Breast epithelium (tissue), 4 donors: ENCODE measurements around the gene CAMK2A. TPM values are rescaled to one million over a fixed set of nuclear protein-coding genes. Genes with fewer than 3 reads are reported as not detected.

Source experiments
- DNase-seq, 2 donors: peaks; one replicate each; pipeline ENCODE4 v3.0.0-alpha.2; 2019; ENCODE audit warnings: low spot score in 2 of 2
- H3K27ac ChIP-seq, 2 donors: fragments of 200-600 bp; sonication (generic) in 1 of 2; one replicate each; pipeline ENCODE4 v1.5.1; 2016 to 2019; ENCODE audit warnings: mild to moderate bottlenecking in 1 of 2
- H3K27me3 ChIP-seq, 2 donors: fragments of 200-600 bp; sonication (generic) in 1 of 2; one replicate each; pipeline versions ENCODE4 v1.5.1 to v1.6.0; 2017 to 2019; ENCODE audit warnings: control low read depth in 1 of 2, mild to moderate bottlenecking in 1 of 2
- H3K36me3 ChIP-seq: fragments of 200-600 bp; one replicate; pipeline ENCODE4 v1.5.1; 2019
- H3K4me1 ChIP-seq, 2 donors: fragments of 200-600 bp; sonication (generic); one replicate each; pipeline ENCODE4 v1.5.1; 2016 to 2019; ENCODE audit warnings: control low read depth in 1 of 2
- H3K4me3 ChIP-seq, 3 donors: fragments of 200-600 bp; sonication (generic); 1 replicate in 2 of 3; 2 replicates in 1 of 3; pipeline ENCODE4 v1.5.1; 2016 to 2019; ENCODE audit warnings: mild to moderate bottlenecking in 3 of 3, moderate library complexity in 2 of 3
- H3K9me3 ChIP-seq, 2 donors: fragments of 200-600 bp; sonication (generic) in 1 of 2; one replicate each; pipeline ENCODE4 v1.5.1; 2016 to 2019; ENCODE audit warnings: control low read depth in 1 of 2
- CTCF ChIP-seq, 3 donors: fragments of 450-650 bp; IDR thresholded peaks; one replicate each; pipeline ENCODE4 v1.5.1; 2016 to 2017; ENCODE audit warnings: antibody characterized with exemption in 3 of 3, mild to moderate bottlenecking in 3 of 3, moderate library complexity in 3 of 3
- POLR2A ChIP-seq: fragments of 450-650 bp; IDR thresholded peaks from one replicate; pipeline ENCODE4 v1.6.1; 2016; ENCODE audit warnings: antibody characterized with exemption, mild to moderate bottlenecking, moderate library complexity
- POLR2AphosphoS5 ChIP-seq, 3 donors: sonication (generic); formaldehyde crosslinking; IDR thresholded peaks; one replicate each; pipeline ENCODE4 v1.6.1; 2017; ENCODE audit warnings: antibody characterized with exemption in 3 of 3
- intact Hi-C: fragments of 100-400 bp; cut with DNase I; formaldehyde crosslinking; loops from one replicate; pipeline ENCODE4 v1.15.1; 2023; ENCODE audit warnings: low total_unique reads
- total RNA-seq, 3 donors: library from RNA; depleted of rRNA; stranded (reverse); fragments of >200 nt; gene quantifications; one replicate each; pipeline ENCODE4 v1.1.0, GENCODE V29; 2016

The CAMK2A gene
- total RNA-seq, 3 donors from 2014 or later, result under 0.01 TPM; not detected in 2

DNA sequence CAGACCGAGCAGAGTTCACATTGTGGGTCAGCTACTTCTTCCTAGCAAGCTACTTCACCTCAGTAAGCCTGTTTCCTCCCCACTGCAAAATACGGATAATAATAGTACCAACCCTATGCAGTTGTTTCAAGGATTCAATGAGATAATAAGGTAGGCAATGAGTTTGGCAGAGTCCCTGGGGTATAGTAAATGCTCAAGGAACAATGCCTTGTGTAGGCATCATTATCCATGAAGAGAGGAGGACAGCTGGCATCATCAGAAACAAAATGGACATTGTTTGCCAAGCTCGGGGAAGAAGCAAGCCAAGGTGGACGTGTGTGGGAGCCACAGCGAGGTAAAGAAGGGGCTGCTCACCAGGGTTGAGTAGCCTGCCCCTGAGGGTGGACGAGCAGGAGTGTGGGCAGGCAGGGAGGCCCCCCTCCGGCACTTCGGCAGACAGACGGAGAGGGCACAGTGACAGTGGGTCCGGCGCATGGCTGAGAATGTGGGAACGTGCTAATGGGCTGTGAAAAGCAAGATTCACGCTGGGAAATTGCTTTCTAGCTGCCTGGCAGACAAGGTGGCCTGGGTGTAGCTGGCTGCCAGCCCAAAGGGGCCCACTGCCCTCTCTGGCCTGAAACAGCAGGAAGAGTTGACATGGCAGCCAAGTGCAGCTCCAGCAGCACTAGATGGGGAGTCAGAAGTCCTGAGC lies 10.1 kb downstream of the CAMK2A start:
- intact Hi-C loops, result no loop called here
- TF ChIP-seq POLR2AphosphoS5 (IDR thresholded peaks at IDR 0.05), result no peak
- TF ChIP-seq POLR2A, result no peak
- TF ChIP-seq CTCF (IDR thresholded peaks at IDR 0.05), result no peak

GRCh38 chr5:150278916-150279315 lies 10.7 kb downstream of the CAMK2A start:
- TF ChIP-seq CTCF (IDR thresholded peaks at IDR 0.05) (no peak), POLR2A (no peak), POLR2AphosphoS5 (IDR thresholded peaks at IDR 0.05) (no peak)
- no peak overlapping the region for H3K27ac ChIP-seq
- no peaks in the 10 kb centered on the region for H3K9me3 ChIP-seq
- H3K27me3 ChIP-seq, result no peaks in the 10 kb centered on the region
- H3K4me1 ChIP-seq, result no peaks in the 10 kb centered on the region
- no peak for DNase-seq
- intact Hi-C loops, result no loop called here
- H3K4me3 ChIP-seq, result no peak overlapping the region
- no peaks in the 10 kb centered on the region for H3K36me3 ChIP-seq

More for the DNA sequence above, 10.1 kb downstream of the CAMK2A start:
- Histone ChIP-seq H3K4me3 (no peak overlapping the region), H3K9me3 (no peaks in the 10 kb centered on the region), H3K27me3 (no peaks in the 10 kb centered on the region), H3K36me3 (no peaks in the 10 kb centered on the region), H3K4me1 (no peaks in the 10 kb centered on the region), H3K27ac (no peak overlapping the region)
- DNase-seq, result no peak

- Histone ChIP-seq H3K4me3 (no peak overlapping the region), H3K9me3 (no peaks in the 10 kb centered on the region), H3K4me1 (no peaks in the 10 kb centered on the region), H3K27ac (no peak overlapping the region), H3K27me3 (no peaks in the 10 kb centered on the region), H3K36me3 (no peaks in the 10 kb centered on the region)
- no peak for DNase-seq
- intact Hi-C loops, result no loop called here
- TF ChIP-seq POLR2AphosphoS5 (IDR thresholded peaks at IDR 0.05), result no peak
- no peak for TF ChIP-seq POLR2A
- TF ChIP-seq CTCF (IDR thresholded peaks at IDR 0.05), result no peak
Measured at GRCh38 chr5:150278046-150278730, 11.4 kb downstream of the CAMK2A start.

- DNase-seq, result no peak
- Histone ChIP-seq H3K9me3 (no peaks in the 10 kb centered on the region), H3K4me3 (no peak overlapping the region), H3K36me3 (no peaks in the 10 kb centered on the region), H3K4me1 (no peaks in the 10 kb centered on the region), H3K27me3 (no peaks in the 10 kb centered on the region), H3K27ac (no peak overlapping the region)
- intact Hi-C loops, result no loop called here
- TF ChIP-seq POLR2AphosphoS5 (IDR thresholded peaks at IDR 0.05), result no peak
Measured at GRCh38 chr5:150277043-150277442, 12.5 kb downstream of the CAMK2A start.

- Histone ChIP-seq H3K4me1 (no peaks in the 10 kb centered on the region), H3K36me3 (no peaks in the 10 kb centered on the region), H3K9me3 (no peaks in the 10 kb centered on the region), H3K4me3 (no peak overlapping the region), H3K27ac (no peak overlapping the region), H3K27me3 (no peaks in the 10 kb centered on the region)
- no peak for DNase-seq
- TF ChIP-seq POLR2A (no peak), CTCF (IDR thresholded peaks at IDR 0.05) (no peak), POLR2AphosphoS5 (IDR thresholded peaks at IDR 0.05) (no peak)
- intact Hi-C loops, result no loop called here
Measured at GRCh38 chr5:150274811-150275210, 14.8 kb downstream of the CAMK2A start.
